CD4-positive, CD25-positive, alpha-beta regulatory T cell (primary cell): Measurements from ENCODE around the gene RUNX1. TPM values are rescaled to one million over a fixed set of nuclear protein-coding genes. Genes with fewer than 3 reads are reported as not detected.

Source experiments
- ATAC-seq, 2 donors: fragments of 150-1000 bp; cut with Tn5 transposase; one replicate each; pipeline ENCODE4 v1.10.0; 2021; ENCODE audit warnings: low read depth in 2 of 2, moderate number of reproducible peaks in 2 of 2, moderate library complexity in 1 of 2
- DNase-seq, 3 donors: peaks; one replicate each; pipeline versions ENCODE4 v3.0.0 to v3.0.0-alpha.2; 2012 to 2022; ENCODE audit warnings: mixed read lengths in 1 of 3
- H3K27ac ChIP-seq: one replicate; pipeline ENCODE4 v1.7.0; 2013; ENCODE audit warnings: mild to moderate bottlenecking, low read length; ENCODE audit not compliant: insufficient read depth, poor library complexity, severe bottlenecking
- H3K27me3 ChIP-seq: one replicate; pipeline ENCODE4 v1.7.0; 2013; ENCODE audit warnings: low read length; ENCODE audit not compliant: control insufficient read depth, insufficient read depth
- H3K36me3 ChIP-seq: one replicate; pipeline ENCODE4 v1.7.0; 2013; ENCODE audit warnings: mild to moderate bottlenecking, low read length, moderate library complexity; ENCODE audit not compliant: control insufficient read depth, insufficient read depth
- H3K4me1 ChIP-seq: 2 replicates; pipeline ENCODE4 v1.7.0; 2013; ENCODE audit warnings: mild to moderate bottlenecking, low read length; ENCODE audit not compliant: insufficient read depth, control insufficient read depth, poor library complexity, severe bottlenecking
- H3K4me3 ChIP-seq: one replicate; pipeline ENCODE4 v1.7.0; 2013; ENCODE audit warnings: low read depth, mild to moderate bottlenecking, low read length, moderate library complexity
- H3K9me3 ChIP-seq, 2 experiments: 1 replicate in 1 of 2; 2 replicates in 1 of 2; pipeline ENCODE4 v1.7.0; 2013; ENCODE audit warnings: low read length in 2 of 2, mild to moderate bottlenecking in 1 of 2, moderate library complexity in 1 of 2; ENCODE audit not compliant: control insufficient read depth in 2 of 2
- H3K27ac Mint-ChIP-seq, 3 donors: one replicate each; pipeline ENCODE4 v1.8.0; 2020 to 2022; ENCODE audit warnings: mild to moderate bottlenecking in 3 of 3, mixed read lengths in 3 of 3, moderate library complexity in 2 of 3
- H3K27me3 Mint-ChIP-seq: one replicate; pipeline ENCODE4 v1.8.0; 2022; ENCODE audit warnings: mild to moderate bottlenecking, mixed read lengths
- H3K36me3 Mint-ChIP-seq: one replicate; pipeline ENCODE4 v1.8.0; 2020; ENCODE audit warnings: mixed read lengths
- H3K4me1 Mint-ChIP-seq, 4 donors: one replicate each; pipeline ENCODE4 v1.8.0; 2020 to 2022; ENCODE audit warnings: mixed read lengths in 4 of 4, mild to moderate bottlenecking in 1 of 4
- H3K4me3 Mint-ChIP-seq, 4 donors: one replicate each; pipeline ENCODE4 v1.8.0; 2020 to 2022; ENCODE audit warnings: mild to moderate bottlenecking in 4 of 4, mixed read lengths in 4 of 4, moderate library complexity in 3 of 4
- H3K9me3 Mint-ChIP-seq, 7 donors: one replicate each; pipeline ENCODE4 v1.8.0; 2020 to 2022; ENCODE audit warnings: mixed read lengths in 7 of 7, mild to moderate bottlenecking in 3 of 7, moderate library complexity in 2 of 7
- polyA plus RNA-seq, 4 donors: library from polyadenylated mRNA; unstranded; fragments of 300-500 nt; fragmentation: Illumina TruSeq; gene quantifications; one replicate each; pipeline ENCODE4 v1.2.3, GENCODE V29; 2021
- total RNA-seq: library from RNA; stranded (reverse); gene quantifications from one replicate; pipeline ENCODE4 v1.2.3, GENCODE V29; 2022

RUNX1 gene
- total and polyA plus RNA-seq, 5 donors from 2014 or later = 14.2 to 133 (median 21.4) TPM

DNA sequence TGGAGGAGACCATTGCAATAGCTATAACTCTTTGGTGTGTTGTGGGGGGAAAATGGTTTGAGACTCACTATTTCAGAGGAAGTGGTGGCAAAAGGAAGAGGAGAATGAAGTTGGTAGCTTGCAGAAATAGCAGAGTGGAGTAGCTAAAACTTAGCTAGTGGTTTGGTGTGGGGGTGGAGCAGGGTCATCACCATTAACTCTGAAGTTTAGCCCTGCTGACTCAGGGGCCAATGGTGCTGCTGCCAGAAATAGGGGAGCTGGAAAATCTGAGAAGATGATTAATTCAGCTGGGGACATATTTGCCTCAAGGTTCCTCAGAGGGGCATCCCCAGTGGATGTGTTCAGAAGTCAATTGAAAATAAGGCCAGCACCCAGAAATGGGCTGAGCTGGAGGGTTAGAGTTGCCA lies 65.4 kb downstream of the RUNX1 start:
- Mint-ChIP-seq H3K27me3 (no peaks in the 10 kb centered on the region), H3K36me3 (peaks cover 31% of the 10 kb centered on the region), H3K27ac (peak overlapping the region; percentile 51 to 87 (median 76)), H3K4me1 (peaks cover 45 to 91% (median 75%) of the 10 kb centered on the region in 4 donors), H3K4me3 (peak overlapping the region; percentile 53 to 77 (median 74)), H3K9me3 (no peaks in the 10 kb centered on the region)
- peak in 1 of 3 donors; percentile 66 for DNase-seq
- no peaks in the 10 kb centered on the region for H3K9me3 ChIP-seq
- no peaks in the 10 kb centered on the region for H3K27me3 ChIP-seq
- peak overlapping the region; percentile 71 for H3K4me3 ChIP-seq
- H3K36me3 ChIP-seq = peaks cover 11% of the 10 kb centered on the region
- peaks cover 72% of the 10 kb centered on the region for H3K4me1 ChIP-seq
- peak; percentile 45 to 49 for ATAC-seq
- H3K27ac ChIP-seq = peak overlapping the region; percentile 63

DNA sequence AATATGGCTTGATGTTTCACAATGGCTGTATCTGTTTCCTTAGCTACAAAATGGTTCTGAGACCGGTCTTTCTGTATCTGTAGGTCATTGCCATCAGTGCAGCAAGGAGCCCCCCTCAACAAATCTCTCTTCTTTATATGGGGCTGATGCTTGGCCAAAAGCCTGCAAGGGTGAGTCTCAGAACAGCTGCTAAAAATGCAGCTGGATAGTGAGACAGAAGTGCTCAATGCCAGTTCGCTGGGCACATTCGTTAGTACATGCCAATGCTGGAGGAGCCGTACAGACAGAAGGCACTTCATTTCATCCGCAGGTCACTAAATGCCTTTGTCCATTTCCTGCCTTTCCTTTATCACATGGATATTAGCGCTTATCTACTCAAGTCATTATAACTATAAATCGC lies 67.3 kb downstream of the RUNX1 start:
- ATAC-seq = no peak
- Histone ChIP-seq H3K36me3 (peaks cover 13% of the 10 kb centered on the region), H3K27me3 (no peaks in the 10 kb centered on the region), H3K4me1 (peaks cover 57% of the 10 kb centered on the region), H3K4me3 (no peak overlapping the region), H3K27ac (no peak overlapping the region), H3K9me3 (no peaks in the 10 kb centered on the region)
- H3K36me3 Mint-ChIP-seq = peaks cover 38% of the 10 kb centered on the region
- no peak overlapping the region for H3K4me3 Mint-ChIP-seq
- DNase-seq = no peak
- no peaks in the 10 kb centered on the region for H3K27me3 Mint-ChIP-seq
- H3K27ac Mint-ChIP-seq = peak overlapping the region in 2 of 3 donors; percentile 7 to 90
- no peaks in the 10 kb centered on the region for H3K9me3 Mint-ChIP-seq
- H3K4me1 Mint-ChIP-seq = peaks cover 34 to 82% (median 66%) of the 10 kb centered on the region in 4 donors

DNA sequence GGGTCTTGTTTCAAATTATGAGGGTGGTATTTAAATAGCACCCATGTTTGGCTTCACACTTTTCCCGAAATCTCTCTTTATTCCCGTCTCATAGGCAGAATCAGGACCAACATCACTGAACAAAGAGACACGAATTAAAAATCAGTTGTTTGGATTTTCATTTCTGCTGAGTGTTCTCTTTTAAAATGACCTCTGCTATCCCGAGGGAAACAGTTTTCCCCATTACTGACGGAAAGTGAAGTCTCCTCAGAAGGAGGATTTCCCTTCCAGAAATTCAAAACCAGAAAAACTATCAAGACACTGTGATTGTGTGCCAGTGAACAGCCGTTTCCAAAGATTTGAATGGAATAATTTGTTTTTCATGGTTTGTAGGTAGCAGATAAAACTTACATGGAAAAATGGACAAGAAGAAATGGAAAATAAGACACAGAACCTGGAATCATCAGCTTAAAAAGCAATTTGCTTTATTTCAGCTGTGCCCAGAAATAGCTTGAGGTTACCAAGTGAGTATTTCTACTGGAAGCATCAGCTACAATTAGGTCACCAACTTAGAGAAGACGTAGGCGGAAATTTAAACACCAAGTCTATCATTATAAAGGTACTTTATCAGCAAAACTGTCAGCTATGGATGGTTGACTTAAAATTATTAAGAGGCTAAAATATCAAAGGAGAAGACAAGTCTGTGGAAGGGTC lies 68.5 kb downstream of the RUNX1 start:
- Mint-ChIP-seq H3K27ac (peak overlapping the region in 2 of 3 donors; percentile 27 to 52), H3K27me3 (no peaks in the 10 kb centered on the region), H3K4me1 (peaks cover 37 to 84% (median 65%) of the 10 kb centered on the region in 4 donors), H3K36me3 (peaks cover 36% of the 10 kb centered on the region), H3K9me3 (no peaks in the 10 kb centered on the region), H3K4me3 (no peak overlapping the region)
- H3K36me3 ChIP-seq = peaks cover 13% of the 10 kb centered on the region
- no peaks in the 10 kb centered on the region for H3K27me3 ChIP-seq
- no peak for DNase-seq
- H3K4me1 ChIP-seq = peaks cover 50% of the 10 kb centered on the region
- no peak overlapping the region for H3K4me3 ChIP-seq
- H3K9me3 ChIP-seq = no peaks in the 10 kb centered on the region
- H3K27ac ChIP-seq = no peak overlapping the region
- no peak for ATAC-seq

DNA sequence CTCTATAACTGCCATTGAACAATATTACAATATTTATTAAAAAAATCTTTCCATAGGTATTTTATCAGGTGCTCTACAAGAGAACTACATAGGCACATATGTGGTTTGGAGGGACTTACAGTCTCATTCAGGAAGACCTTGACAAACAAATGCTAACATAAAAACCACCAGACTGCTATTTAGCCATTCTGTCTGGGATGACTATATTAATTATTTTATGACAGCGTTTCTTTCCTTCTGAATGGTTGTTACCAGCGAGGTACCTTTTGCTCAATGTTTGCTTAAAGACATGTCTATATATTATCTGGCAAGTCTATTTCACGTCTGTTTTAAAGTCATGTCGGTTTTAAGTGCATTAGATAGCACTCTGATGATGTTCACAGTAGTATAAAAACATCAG lies 69.7 kb downstream of the RUNX1 start:
- Histone ChIP-seq H3K27ac (no peak overlapping the region), H3K9me3 (no peaks in the 10 kb centered on the region), H3K4me1 (peaks cover 50% of the 10 kb centered on the region), H3K27me3 (no peaks in the 10 kb centered on the region), H3K4me3 (no peak overlapping the region), H3K36me3 (peaks cover 13% of the 10 kb centered on the region)
- ATAC-seq = no peak
- no peaks in the 10 kb centered on the region for H3K27me3 Mint-ChIP-seq
- peaks cover 37 to 85% (median 63%) of the 10 kb centered on the region in 4 donors for H3K4me1 Mint-ChIP-seq
- H3K27ac Mint-ChIP-seq = peak overlapping the region in 1 of 3 donors; percentile 76
- H3K36me3 Mint-ChIP-seq = peaks cover 30% of the 10 kb centered on the region
- peak overlapping the region in 1 of 4 donors; percentile 51 for H3K4me3 Mint-ChIP-seq
- no peaks in the 10 kb centered on the region for H3K9me3 Mint-ChIP-seq
- DNase-seq = no peak

DNA sequence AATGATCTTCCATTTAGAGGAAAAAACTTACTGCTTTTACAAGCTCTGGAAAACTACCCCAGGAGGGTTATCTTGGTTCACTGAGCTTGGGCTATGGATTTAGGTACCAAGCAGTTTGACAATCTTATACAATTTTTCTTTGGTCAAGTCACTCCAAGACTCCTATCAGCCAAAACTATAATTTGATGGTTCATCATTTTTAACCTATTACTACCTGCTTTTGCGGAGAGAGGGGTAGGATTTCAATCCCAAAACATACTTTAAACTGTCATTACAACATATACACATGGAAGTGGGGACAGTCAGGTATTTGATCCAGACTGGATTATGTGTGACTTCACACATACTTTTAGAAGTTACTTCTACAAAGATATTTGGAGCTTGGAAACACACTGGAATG lies 71.8 kb downstream of the RUNX1 start:
- Histone ChIP-seq H3K27me3 (no peaks in the 10 kb centered on the region), H3K36me3 (peaks cover 9% of the 10 kb centered on the region), H3K9me3 (no peaks in the 10 kb centered on the region), H3K4me1 (peaks cover 46% of the 10 kb centered on the region), H3K4me3 (no peak overlapping the region), H3K27ac (no peak overlapping the region)
- Mint-ChIP-seq H3K9me3 (no peaks in the 10 kb centered on the region), H3K27me3 (no peaks in the 10 kb centered on the region), H3K4me3 (peak overlapping the region in 1 of 4 donors; percentile 23), H3K27ac (peak overlapping the region in 1 of 3 donors; percentile 39), H3K36me3 (peaks cover 29% of the 10 kb centered on the region), H3K4me1 (peaks cover 39 to 86% (median 65%) of the 10 kb centered on the region in 4 donors)
- DNase-seq (no peak), ATAC-seq (no peak)

DNA sequence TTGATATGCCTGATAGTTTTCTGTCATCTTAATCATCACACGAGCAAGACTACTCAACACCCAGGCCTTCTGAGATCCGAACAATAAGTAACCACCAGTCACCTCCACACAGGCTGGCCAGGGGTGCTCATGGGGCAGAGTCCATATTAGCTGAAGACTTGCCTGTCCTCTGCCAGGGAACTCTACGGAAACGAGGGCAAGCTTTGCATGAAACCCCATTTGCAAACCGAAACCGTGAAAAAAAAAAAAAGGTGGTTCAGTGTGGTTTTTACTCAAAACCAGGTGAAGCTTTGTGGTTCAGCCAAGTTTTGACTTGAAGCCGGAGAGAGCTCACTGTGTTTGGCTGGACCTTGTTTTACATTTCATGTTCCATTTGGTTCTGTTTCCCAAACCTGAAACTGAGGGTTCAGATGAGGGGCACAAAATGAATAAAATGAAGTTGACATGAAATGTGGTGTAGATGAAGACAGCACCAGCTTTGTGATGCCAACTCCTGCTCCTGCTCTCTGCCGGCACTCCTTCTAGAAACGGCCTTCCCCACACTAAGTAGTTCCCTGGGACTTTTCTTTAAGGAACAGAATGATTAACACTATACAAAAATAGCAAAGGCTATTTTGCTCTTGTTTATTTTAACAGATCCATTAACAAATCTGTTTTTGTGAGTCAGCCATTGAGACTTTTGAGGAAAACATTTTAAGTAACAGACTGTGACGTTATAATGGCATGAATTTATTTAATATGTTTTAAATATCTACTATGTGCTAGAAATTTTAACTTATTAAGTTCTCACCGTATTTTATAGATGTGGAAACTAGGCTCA lies 74.7 kb downstream of the RUNX1 start:
- H3K4me3 ChIP-seq = peak overlapping the region; percentile 69
- H3K9me3 ChIP-seq = no peaks in the 10 kb centered on the region
- no peaks in the 10 kb centered on the region for H3K27me3 Mint-ChIP-seq
- H3K27ac Mint-ChIP-seq = peak overlapping the region; percentile 87 to 99 (median 88)
- peak; percentile 84 to 87 for ATAC-seq
- peaks cover 4% of the 10 kb centered on the region for H3K36me3 ChIP-seq
- peaks cover 62% of the 10 kb centered on the region for H3K4me1 ChIP-seq
- H3K27me3 ChIP-seq = no peaks in the 10 kb centered on the region
- H3K27ac ChIP-seq = peak overlapping the region; percentile 72
- peak overlapping the region; percentile 49 to 89 (median 86) for H3K4me3 Mint-ChIP-seq
- DNase-seq = peak; percentile 28 to 92 (median 77)
- no peaks in the 10 kb centered on the region for H3K9me3 Mint-ChIP-seq
- peaks cover 59 to 88% (median 75%) of the 10 kb centered on the region in 4 donors for H3K4me1 Mint-ChIP-seq
- peaks cover 24% of the 10 kb centered on the region for H3K36me3 Mint-ChIP-seq

DNA sequence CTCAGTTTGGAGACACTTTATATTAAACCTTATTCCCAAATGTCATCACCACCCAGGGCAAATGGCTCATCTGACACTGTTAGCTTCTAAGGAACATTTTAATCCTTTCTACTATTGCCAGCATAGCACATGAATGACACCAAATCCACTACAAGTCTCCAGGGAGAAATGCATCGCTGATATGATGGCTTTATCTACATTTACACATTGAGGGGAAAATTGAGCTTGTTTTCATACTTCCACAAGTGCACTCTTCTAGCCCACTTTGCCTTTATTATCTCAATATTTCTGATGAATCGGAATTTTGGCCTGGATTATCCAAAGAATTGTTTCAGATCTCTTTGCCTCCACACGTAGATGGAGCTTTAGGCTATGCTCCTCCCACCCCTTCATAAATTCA lies 75.4 kb downstream of the RUNX1 start:
- H3K27ac ChIP-seq = peak overlapping the region; percentile 72
- peaks cover 62% of the 10 kb centered on the region for H3K4me1 ChIP-seq
- Mint-ChIP-seq H3K4me3 (peak overlapping the region; percentile 49 to 89 (median 86)), H3K27ac (peak overlapping the region; percentile 87 to 99 (median 88)), H3K27me3 (no peaks in the 10 kb centered on the region), H3K9me3 (no peaks in the 10 kb centered on the region), H3K4me1 (peaks cover 59 to 90% (median 77%) of the 10 kb centered on the region in 4 donors), H3K36me3 (peaks cover 20% of the 10 kb centered on the region)
- H3K36me3 ChIP-seq = peaks cover 4% of the 10 kb centered on the region
- no peaks in the 10 kb centered on the region for H3K9me3 ChIP-seq
- H3K27me3 ChIP-seq = no peaks in the 10 kb centered on the region
- peak overlapping the region; percentile 69 for H3K4me3 ChIP-seq
- DNase-seq = no peak
- ATAC-seq = no peak
